Measurements from ENCODE around the gene DCST2. TPM values are rescaled to one million over a fixed set of nuclear protein-coding genes. Genes with fewer than 3 reads are reported as not detected.
A peak's percentile ranks its signal among the peaks of the same experiment; 100 is the strongest.

DCST2 gene
- total and polyA plus RNA-seq, 2 donors (not counting 3 experiments of a cell fraction or from before 2014, with no cell fraction given), result 0.29 to 0.51 TPM

DNA sequence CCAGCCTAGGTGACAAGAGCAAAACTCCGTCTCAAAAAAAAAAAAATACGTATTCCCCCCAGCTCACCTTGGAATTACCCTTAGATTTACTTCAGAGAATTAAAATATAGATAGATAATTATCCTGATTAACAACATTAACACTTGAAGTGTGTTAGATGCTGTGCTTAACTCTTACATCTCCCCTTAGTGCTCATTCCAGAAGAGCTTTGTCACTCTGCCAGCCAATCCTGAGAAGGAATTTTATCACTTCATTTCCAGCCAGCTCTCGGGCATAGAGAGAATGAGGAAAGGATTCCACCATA, 61.4 kb downstream of the DCST2 start:
- Histone ChIP-seq H3K27me3 (ENCODE audit: control insufficient read depth in 2 of 2, insufficient read depth in 2 of 2, low read length in 2 of 2) (no peaks in the 10 kb centered on the region), H3K36me3 (ENCODE audit: control insufficient read depth in 2 of 2, extremely low read depth in 1 of 2, insufficient read depth in 2 of 2, low read length in 2 of 2) (peaks cover 0 to 2% of the 10 kb centered on the region in 2 experiments), H3K9ac (replicated peaks; ENCODE audit: extremely low read depth, insufficient read depth, low read length) (peak overlapping the region; percentile 92), H3K9me3 (replicated peaks; ENCODE audit: control insufficient read depth, insufficient read depth, low read length) (no peaks in the 10 kb centered on the region), H4K20me1 (replicated peaks; ENCODE audit: control insufficient read depth, extremely low read depth, insufficient read depth, low read length) (no peaks in the 10 kb centered on the region), H3K4me2 (ENCODE audit: insufficient read depth, low read length) (peak overlapping the region; percentile 80), H3K79me2 (ENCODE audit: control insufficient read depth, insufficient read depth, low read length) (peaks cover 57% of the 10 kb centered on the region), H3K4me1 (ENCODE audit: control insufficient read depth, extremely low read depth, insufficient read depth, low read length) (peaks cover 57% of the 10 kb centered on the region), H3K9me1 (replicated peaks; ENCODE audit: control insufficient read depth, extremely low read depth, insufficient read depth, low read length) (no peaks in the 10 kb centered on the region), H3K4me3 (replicated peaks in 1 of 3; ENCODE audit: insufficient read depth in 1 of 3, low read depth in 1 of 3, low read length in 3 of 3) (peak overlapping the region in 2 of 3 experiments; percentile 5 to 31), H3K27ac (ENCODE audit: insufficient read depth, low read depth, low read length) (peak overlapping the region; percentile 99), H2AFZ (ENCODE audit: low read depth, low read length) (no peak overlapping the region)
- CTCF ChIA-PET, result interaction anchor here (1.0 to 8.5 kb wide), 11 partner anchors 11 to 119 kb away, joined by 3 to 81 read pairs (median 11); partner anchors contain the start of genes ADAM15, LENEP, PBXIP1 and PMVK
- TF ChIP-seq FOS (IDR thresholded peaks at IDR 0.05; ENCODE audit: borderline replicate concordance, insufficient read depth, low read length), result no peak
- TF ChIP-seq POLR2A (IDR thresholded peaks at IDR 0.05; ENCODE audit: low read depth, low read length), result no peak
- no peak for TF ChIP-seq GATA2 (IDR thresholded peaks at IDR 0.05; ENCODE audit: insufficient read depth, insufficient read length, low read depth, low read length)
- TF ChIP-seq, protein P1, sequence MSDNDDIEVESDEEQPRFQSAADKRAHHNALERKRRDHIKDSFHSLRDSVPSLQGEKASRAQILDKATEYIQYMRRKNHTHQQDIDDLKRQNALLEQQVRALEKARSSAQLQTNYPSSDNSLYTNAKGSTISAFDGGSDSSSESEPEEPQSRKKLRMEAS (IDR thresholded peaks at IDR 0.05; ENCODE audit: insufficient read depth, insufficient read length), result no peak
- TF ChIP-seq EZH2 (IDR thresholded peaks at IDR 0.05; ENCODE audit: borderline replicate concordance, low read depth, low read length, severe bottlenecking), result no peak
- no peak for TF ChIP-seq MYC (IDR thresholded peaks at IDR 0.05; ENCODE audit: low read depth, low read length)
- TF ChIP-seq CTCF (IDR thresholded peaks at IDR 0.05; ENCODE audit: extremely low read depth in 1 of 2, insufficient read depth in 1 of 2, low read depth in 1 of 2, low read length in 2 of 2), result no peak
- no peak for TF ChIP-seq POLR2AphosphoS5 (IDR thresholded peaks at IDR 0.05; ENCODE audit: insufficient read depth, low read depth, low read length)
- no peak for TF ChIP-seq JUN (IDR thresholded peaks at IDR 0.05; ENCODE audit: borderline replicate concordance, insufficient read depth, insufficient read length, low read depth)
- intact Hi-C loops (cut with micrococcal nuclease), result loop anchor here (2.0 to 10.0 kb wide), 3 partner anchors 17 to 487 kb away; partner anchors contain the start of gene EFNA1
- FAIRE-seq, result no peak
- no TSS peak for BruUV-seq (replicated peaks)
- dilution Hi-C loops (cut with MboI; ENCODE audit: extremely low pct_ligation_motif_present, low sequenced_read_pairs), result no loop called here
- POLR2A ChIA-PET, result interaction anchor here (1.2 to 2.7 kb wide), 4 partner anchors 11 to 29 kb away, joined by 3 to 24 read pairs (median 4); partner anchors contain the start of genes PBXIP1 and PYGO2
- no peak for DNase-seq (ENCODE audit: low read depth, low spot score)

Measured in endothelial cell of umbilical vein (primary cell).